GM12878 (cell line): ENCODE results near the gene RAD9A. TPM values are rescaled to one million over a fixed set of nuclear protein-coding genes. Genes with fewer than 3 reads are reported as not detected.
A peak's percentile ranks its signal among the peaks of the same experiment; 100 is the strongest.

ENCODE experiments used
- ATAC-seq: fragments of 200-7000 bp; cut with Tn5 transposase; 3 replicates; pipeline ENCODE4 v1.9.1; 2020; ENCODE audit warnings: mild to moderate bottlenecking, moderate library complexity
- BruUV-seq: library from RNA; stranded (reverse); fragments of 400-500 nt; replicated peaks from 2 replicates; lab custom pipeline; 2021; lab: Mats Ljungman, UMichigan
- CTCF ChIA-PET: fragments of 300-600 bp; sonication (Branson Sonifier 250); formaldehyde crosslinking; extraction: SDS; loops from one replicate; lab custom pipeline; 2021; ENCODE audit warnings: inconsistent platforms; lab: Yijun Ruan, JAX
- POLR2A ChIA-PET: fragments of 350-600 bp; formaldehyde crosslinking; extraction: SDS; loops from one replicate; lab custom pipeline; 2021; ENCODE audit warnings: inconsistent platforms; lab: Charles Lee
- RAD21 ChIA-PET: fragments of 300-600 bp; sonication (Branson Sonifier 250); formaldehyde crosslinking; loops from one replicate; lab custom pipeline; 2023; ENCODE audit warnings: antibody characterized with exemption; ENCODE audit not compliant: unreplicated experiment; lab: Charles Lee
- SMC1A ChIA-PET: fragments of 300-600 bp; sonication (Branson Sonifier 250); formaldehyde crosslinking; loops from one replicate; lab custom pipeline; 2023; ENCODE audit not compliant: unreplicated experiment, uncharacterized antibody; lab: Charles Lee
- DNase-seq: peaks from one replicate; pipeline ENCODE4 v3.0.0-alpha.2; 2011; ENCODE audit warnings: low read depth, low spot score
- FAIRE-seq: peaks from 3 replicates; lab custom pipeline; 2011; peaks lifted over from hg19 to GRCh38; lab: Jason Lieb, UNC
- H2AFZ ChIP-seq: 2 replicates; pipeline ENCODE4 v1.6.0; 2011; ENCODE audit warnings: low read depth, low read length, control low read depth; ENCODE audit not compliant: control insufficient read depth
- H3K27ac ChIP-seq: 2 replicates; pipeline ENCODE4 v1.5.1; 2011; ENCODE audit warnings: control low read depth; ENCODE audit not compliant: control insufficient read depth, insufficient read depth
- H3K27me3 ChIP-seq, 2 experiments: replicated peaks in 1 of 2; 2 replicates each; pipeline versions ENCODE4 v1.6.0 to v1.6.1; 2011; ENCODE audit warnings: low read length in 1 of 2; ENCODE audit not compliant: control insufficient read depth in 2 of 2, insufficient read depth in 2 of 2
- H3K36me3 ChIP-seq, 2 experiments: 2 replicates each; pipeline ENCODE4 v1.5.1; 2011; ENCODE audit warnings: low read length in 1 of 2; ENCODE audit not compliant: control insufficient read depth in 2 of 2, insufficient read depth in 2 of 2
- H3K4me1 ChIP-seq: 2 replicates; pipeline ENCODE4 v1.6.1; 2011; ENCODE audit warnings: mild to moderate bottlenecking, low read length, moderate library complexity, mixed read lengths; ENCODE audit not compliant: control insufficient read depth, insufficient read depth
- H3K4me2 ChIP-seq: 2 replicates; pipeline ENCODE4 v1.6.0; 2011; ENCODE audit warnings: control low read depth; ENCODE audit not compliant: control insufficient read depth, insufficient read depth
- H3K4me3 ChIP-seq: fragments of 200-600 bp; sonication (generic); 2 replicates; pipeline ENCODE4 v1.5.1; 2016
- H3K79me2 ChIP-seq: 2 replicates; pipeline ENCODE4 v1.6.0; 2011; ENCODE audit warnings: low read length; ENCODE audit not compliant: control insufficient read depth, insufficient read depth
- H3K9ac ChIP-seq: 2 replicates; pipeline ENCODE4 v1.8.0; 2011; ENCODE audit warnings: low read length, control low read depth, mixed read lengths; ENCODE audit not compliant: control insufficient read depth, insufficient read depth
- H3K9me3 ChIP-seq: replicated peaks from 3 replicates; pipeline ENCODE4 v1.5.1; 2011; ENCODE audit warnings: mild to moderate bottlenecking, low read length; ENCODE audit not compliant: control insufficient read depth, insufficient read depth
- H4K20me1 ChIP-seq: 2 replicates; pipeline ENCODE4 v1.6.0; 2011; ENCODE audit not compliant: control insufficient read depth, insufficient read depth
- IKZF1 ChIP-seq: fragments of 450-650 bp; conservative IDR thresholded peaks from 2 replicates; pipeline ENCODE4 v1.6.1; 2017; ENCODE audit warnings: antibody characterized with exemption, mild to moderate bottlenecking
- WRNIP1 ChIP-seq: IDR thresholded peaks from 2 replicates; pipeline ENCODE4 v1.6.1; 2011; ENCODE audit warnings: low read depth, low read length, improper control_type of control experiment, borderline replicate concordance
- WGBS: methylation state at CpG from one replicate; pipeline ENCODE4 v1.1.6; 2016; ENCODE audit warnings: low lambda C conversion rate; ENCODE audit not compliant: insufficient replicate concordance, insufficient coverage; ENCODE audit errors: missing lambda C conversion rate; 5-methylcytosine and 5-hydroxymethylcytosine counted together
- in situ Hi-C: fragments of 300-500 bp; cut with MboI; formaldehyde crosslinking; loops from 9 replicates; pipeline ENCODE4 v1.14.3; 2018; ENCODE audit warnings: mixed read lengths
- intact Hi-C: fragments of 100-400 bp; cut with micrococcal nuclease; formaldehyde crosslinking; loops from one replicate; pipeline ENCODE4 v1.14.2; 2022; ENCODE audit not compliant: unreplicated experiment
- polyA plus RNA-seq, 11 experiments: library from polyadenylated mRNA; depleted of rRNA in 4 of 11; unstranded in 6 of 11; stranded (reverse) in 5 of 11; fragments of >200 nt; fragmentation: Nextera tagmentation in 4 of 11; fragmentation: Illumina TruSeq in 1 of 11; extraction: Ambion mirVana in 4 of 11; extraction: Trizol in 1 of 11; gene quantifications; 1 replicate in 1 of 11; 2 replicates in 10 of 11; pipeline versions ENCODE4 v1.2.1 to v1.2.3, GENCODE V29; 2011 to 2016; ENCODE audit warnings: inconsistent platforms in 2 of 11, missing spikeins in 2 of 11, low read depth in 1 of 11
- total RNA-seq, 4 experiments: library from RNA; depleted of rRNA in 3 of 4; stranded (reverse); fragments of >200 nt in 3 of 4; fragmentation: Illumina TruSeq in 1 of 4; extraction: Trizol in 1 of 4; gene quantifications; 2 replicates each; pipeline versions ENCODE4 v1.2.1 to v1.2.3, GENCODE V29; 2013 to 2021

The RAD9A gene
- total and polyA plus RNA-seq, 10 of the 15 experiments (the other 5 are each of a cell fraction or from before 2014, with no cell fraction given): 1.1 to 36.2 (median 19.8) TPM

- 0 out of 2 replicates have a peak, but pooled peaks cover under 1% of the 10 kb centered on the region for H4K20me1 ChIP-seq
- no peaks in the 10 kb centered on the region for H3K36me3 ChIP-seq
- peaks cover 21% of the 10 kb centered on the region for H3K4me1 ChIP-seq
- in situ Hi-C loops (no loop called here), intact Hi-C loops (no loop called here)
- CTCF ChIA-PET: interaction anchor here (0.7 to 25.5 kb wide), 4 partner anchors 13 to 114 kb away, joined by 3 to 1301 read pairs (median 198); partner anchors contain the start of genes CLCF1 and POLD4
- DNase-seq (no peak), ATAC-seq (no peak), FAIRE-seq (no peak)
- BruUV-seq: no TSS peak
- H3K27me3 ChIP-seq: peaks cover 2 to 4% of the 10 kb centered on the region in 2 experiments; a peak in 3 of 4 replicates
- no peak overlapping the region for H2AFZ ChIP-seq
- H3K9me3 ChIP-seq: no peaks in the 10 kb centered on the region
- H3K9ac ChIP-seq: no peak overlapping the region
- POLR2A ChIA-PET: interaction anchor here (1.1 to 8.4 kb wide), 2 partner anchors 10 to 22 kb away, joined by 3 to 183 read pairs; partner anchors contain the start of gene POLD4
- no peak overlapping the region for H3K4me2 ChIP-seq
- no peaks in the 10 kb centered on the region for H3K79me2 ChIP-seq
- SMC1A ChIA-PET: interaction anchor here (21.3 kb wide), 1 partner anchor 20 kb away, joined by 646 read pairs; the partner anchor contains the start of gene POLD4
- 49% methylated on average over 7 of the region's 7 CpGs for WGBS
- no peak overlapping the region for H3K27ac ChIP-seq
- RAD21 ChIA-PET: interaction anchor here (7.2 to 15.0 kb wide), 2 partner anchors 23 to 32 kb away, joined by 197 to 525 read pairs; partner anchors contain the start of gene POLD4
- TF ChIP-seq IKZF1: 0 out of 2 replicates have a peak, but pooled peaks have one; percentile 19
- TF ChIP-seq WRNIP1: no peak
- H3K4me3 ChIP-seq: no peak overlapping the region
These were observed 15.5 kb upstream of the RAD9A start for GRCh38 chr11:67376063-67376820.
